NCI-H446 (cell line): ENCODE data around the gene KRTAP10-7.
"Not testable (repeated sequence)": the region's sequence is repeated elsewhere in the genome, so short reads cannot be mapped to it uniquely, and the experiment has no call there.

Experiments
- DNase-seq, 2 experiments: peaks; one replicate each; lab custom pipeline; 2025; lab: John Stamatoyannopoulos, UW

Gene KRTAP10-7

DNA sequence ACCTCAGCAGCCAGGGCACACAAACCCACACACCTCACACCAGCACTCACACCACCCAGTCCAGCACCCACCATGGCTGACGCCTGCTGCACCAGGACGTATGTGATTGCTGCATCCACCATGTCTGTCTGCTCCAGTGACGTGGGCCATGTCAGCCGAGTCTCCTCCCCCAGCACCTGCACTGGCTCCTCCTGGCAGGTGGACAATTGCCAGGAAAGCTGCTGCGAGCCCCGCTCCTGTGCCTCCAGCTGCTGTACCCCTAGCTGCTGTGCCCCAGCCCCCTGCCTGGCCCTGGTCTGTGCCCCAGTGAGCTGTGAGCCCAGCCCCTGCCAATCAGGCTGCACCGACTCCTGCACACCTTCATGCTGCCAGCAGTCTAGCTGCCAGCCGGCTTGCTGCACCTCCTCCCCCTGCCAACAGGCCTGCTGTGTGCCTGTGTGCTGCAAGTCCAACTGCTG is 11.7 kb downstream of the KRTAP10-7 start, which contains the start of gene KRTAP10-8:
TSS of gene KRTAP10-8 (plus strand) at position 51 of the 458 bp plus-strand sequence. CDS start at position 73, 22 bp downstream.
- DNase-seq = no peak

DNA sequence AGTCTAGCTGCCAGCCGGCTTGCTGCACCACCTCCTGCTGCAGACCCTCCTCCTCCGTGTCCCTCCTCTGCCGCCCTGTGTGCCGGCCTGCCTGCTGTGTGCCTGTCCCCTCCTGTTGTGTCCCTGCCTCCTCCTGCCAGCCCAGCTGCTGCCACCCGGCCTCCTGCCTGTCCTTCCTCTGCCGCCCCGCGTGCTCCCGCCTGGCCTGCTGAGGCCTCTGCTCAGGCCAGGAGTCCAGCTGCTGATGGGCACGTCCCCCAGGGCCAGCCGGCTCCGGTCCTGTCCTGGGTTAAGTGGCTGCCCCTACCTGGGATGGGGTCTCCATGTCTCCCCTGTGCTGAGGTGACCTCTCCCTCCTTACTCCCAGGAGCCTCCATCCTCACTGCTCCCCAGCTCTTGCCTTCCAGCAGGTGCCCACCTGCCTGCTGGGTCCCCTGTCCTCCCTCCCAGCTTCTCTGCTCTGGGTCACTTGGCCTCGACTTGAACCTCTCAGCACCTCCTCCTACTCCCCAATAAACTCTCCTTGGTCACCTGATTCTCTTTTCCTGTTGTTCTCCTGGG is 12.4 kb downstream of the KRTAP10-7 start:
- no peak for DNase-seq

DNA sequence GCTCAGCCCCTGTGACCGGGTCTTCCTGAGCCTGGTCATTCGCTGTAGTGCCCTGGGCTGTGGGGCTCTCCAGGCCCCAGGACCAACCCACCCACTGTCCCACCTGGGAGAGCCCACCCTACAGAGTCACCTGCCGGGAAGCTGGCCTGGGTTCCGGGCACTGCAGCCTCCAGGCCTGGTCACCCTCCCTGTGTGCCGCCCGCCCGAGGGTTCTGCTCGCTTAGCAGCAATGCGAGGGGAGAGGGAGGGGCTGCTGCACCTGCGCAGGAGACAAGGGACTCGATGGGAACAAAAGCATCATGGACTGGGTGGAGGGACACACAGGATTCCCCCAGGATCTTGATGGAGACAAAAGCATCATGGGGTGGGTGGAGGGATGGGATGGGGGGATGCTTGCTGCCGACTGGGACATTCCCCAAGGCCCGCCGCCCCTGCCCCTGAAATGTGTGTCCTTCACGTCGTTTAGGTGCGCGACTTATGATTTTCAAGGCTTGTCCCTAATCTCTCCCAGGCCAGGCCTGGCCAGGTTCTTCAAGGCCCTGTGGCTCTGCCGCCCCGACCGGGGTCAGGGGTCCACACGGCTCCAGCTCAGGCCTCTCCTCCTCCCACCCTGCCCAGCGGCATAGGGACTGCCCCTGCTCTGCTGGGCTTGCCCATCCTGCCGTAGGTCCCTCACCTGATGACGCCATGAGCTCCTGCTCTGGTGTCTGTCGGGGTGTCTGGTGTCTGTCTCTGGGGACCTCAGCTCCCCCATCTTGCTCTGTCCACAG is 13.2 kb downstream of the KRTAP10-7 start:
- no peak for DNase-seq

DNA sequence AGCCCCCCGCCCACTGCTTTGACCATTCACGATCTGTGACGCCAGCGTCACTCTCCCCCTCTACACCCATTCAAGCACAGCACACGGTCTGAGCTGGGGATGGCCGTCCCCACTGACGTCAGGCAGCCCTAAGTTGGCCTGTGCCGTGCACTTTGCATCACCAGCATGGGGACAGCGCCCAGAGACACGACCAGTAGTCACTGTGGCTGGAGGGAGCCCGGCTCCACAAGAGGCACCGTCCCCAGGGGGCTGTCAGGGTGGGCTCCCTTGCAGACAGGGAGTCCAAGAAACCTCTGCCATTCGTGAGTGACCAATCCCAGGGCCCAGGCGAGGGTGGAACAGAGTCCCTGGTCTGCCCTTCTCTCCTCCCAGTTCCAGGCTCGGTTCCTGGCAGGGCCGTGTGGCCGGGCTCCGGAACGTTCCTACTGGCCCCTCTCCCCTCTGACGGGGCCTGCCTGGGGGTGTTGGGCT is 13.8 kb downstream of the KRTAP10-7 start:
- no peak for DNase-seq

DNA sequence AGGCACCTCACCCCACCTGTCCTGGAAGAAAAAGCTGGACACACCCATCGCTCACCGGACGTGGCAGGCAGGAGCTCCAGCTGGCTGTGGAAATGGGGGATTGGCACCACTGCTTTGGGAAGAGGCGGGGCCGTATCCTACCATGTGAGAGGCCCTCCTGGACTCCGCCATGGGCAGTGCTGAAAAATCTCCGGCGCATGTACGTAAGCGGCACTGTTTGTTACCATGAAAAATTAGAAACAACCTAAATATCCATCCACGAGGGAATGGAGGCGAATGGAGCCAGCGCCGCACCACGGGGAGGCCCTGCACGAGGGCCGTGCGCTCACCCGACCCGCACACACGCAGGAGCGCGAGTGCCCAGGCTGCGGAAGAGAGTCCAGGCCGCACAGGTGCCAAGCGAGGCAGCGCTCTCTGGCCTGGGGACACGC is 14.6 kb downstream of the KRTAP10-7 start:
- no peak for DNase-seq

DNA sequence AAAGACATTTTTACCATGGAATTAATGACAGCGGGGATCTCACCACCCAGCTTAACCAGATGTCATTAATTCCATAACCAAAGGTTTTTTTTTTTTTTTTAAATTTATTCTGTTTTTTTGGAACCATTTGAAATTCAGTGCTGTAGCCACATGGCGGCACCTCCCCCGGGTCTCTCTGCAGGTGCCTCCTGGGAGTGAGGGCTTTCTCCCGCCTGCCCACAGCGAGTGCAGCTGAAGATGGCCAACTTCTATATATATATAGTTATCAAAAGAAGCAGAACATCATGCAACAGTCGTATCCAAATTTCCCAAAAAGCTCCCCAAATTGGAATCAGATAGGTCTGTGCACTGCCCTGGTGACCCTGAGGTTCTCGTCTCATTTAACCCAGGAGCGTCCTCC is 15.1 kb downstream of the KRTAP10-7 start:
- no peak for DNase-seq

DNA sequence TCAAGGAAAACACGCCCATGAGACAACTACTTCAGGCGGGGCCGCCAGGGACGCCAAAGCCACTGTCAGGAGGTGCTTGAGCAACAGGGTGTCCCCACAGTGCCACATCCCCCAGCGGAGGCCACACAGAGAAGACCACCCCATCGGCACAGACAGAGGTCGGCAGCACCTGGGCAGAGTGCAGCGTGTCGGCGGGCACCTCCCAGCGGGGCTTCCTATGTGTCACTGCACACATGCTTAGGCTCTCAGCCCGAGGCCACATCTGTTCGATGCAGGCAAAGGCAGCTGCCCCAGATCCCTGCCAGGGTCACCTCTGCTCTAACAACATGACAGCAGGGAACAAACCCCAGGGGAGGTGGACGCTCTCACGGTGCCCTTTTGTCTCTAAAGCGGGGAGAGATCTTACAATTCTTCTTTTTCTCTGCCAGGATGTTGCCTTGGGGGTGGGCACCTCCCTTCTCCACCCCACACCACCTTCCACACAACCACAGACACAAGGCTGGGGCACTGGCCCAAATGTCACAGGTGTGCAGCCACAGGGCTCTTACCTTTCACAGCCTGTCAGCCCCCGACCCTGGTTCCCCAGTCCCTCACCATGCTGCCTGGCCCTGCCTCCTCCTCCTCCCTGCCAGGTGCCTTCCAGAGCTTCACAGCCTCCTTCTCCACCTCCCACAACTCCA is 15.7 kb downstream of the KRTAP10-7 start:
- DNase-seq = no peak

DNA sequence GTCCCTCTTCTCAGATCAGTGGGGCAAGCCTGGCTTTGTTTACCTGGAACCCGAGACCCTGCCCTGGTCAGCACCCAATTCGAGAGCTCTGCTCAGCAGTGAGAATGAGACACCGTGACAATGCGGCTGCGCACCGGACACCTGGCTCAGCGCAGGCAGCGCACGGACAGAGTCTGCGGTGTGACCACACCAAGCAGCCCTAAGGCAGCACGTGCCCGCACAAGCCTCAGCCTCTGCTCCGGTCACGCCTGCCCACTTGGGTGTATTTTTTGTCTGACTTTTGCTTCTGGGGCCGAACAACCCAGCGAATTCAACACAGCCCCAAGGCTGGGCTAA is 16.2 kb downstream of the KRTAP10-7 start:
- no peak for DNase-seq

DNA sequence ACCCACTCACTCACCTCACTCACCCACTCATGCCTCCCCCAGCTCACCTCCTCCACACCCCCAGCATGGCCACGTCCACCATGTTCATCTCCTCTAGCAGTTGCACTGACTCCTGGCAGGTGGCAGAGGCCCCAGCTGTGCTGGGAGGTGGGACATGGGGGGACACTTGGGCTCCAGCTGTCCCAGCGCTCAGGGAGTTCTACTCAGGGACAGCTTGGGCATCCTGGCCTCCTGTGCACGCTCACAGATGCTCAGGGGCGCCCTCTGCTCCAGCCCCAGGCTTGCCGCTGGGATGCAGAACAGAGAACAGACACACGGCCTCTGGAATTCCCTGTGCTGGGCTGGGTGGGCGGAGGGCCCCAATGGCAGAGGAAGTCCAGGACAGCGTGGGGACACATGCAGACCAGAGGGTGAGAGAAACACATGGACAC is 16.7 kb downstream of the KRTAP10-7 start:
- DNase-seq = no peak

DNA sequence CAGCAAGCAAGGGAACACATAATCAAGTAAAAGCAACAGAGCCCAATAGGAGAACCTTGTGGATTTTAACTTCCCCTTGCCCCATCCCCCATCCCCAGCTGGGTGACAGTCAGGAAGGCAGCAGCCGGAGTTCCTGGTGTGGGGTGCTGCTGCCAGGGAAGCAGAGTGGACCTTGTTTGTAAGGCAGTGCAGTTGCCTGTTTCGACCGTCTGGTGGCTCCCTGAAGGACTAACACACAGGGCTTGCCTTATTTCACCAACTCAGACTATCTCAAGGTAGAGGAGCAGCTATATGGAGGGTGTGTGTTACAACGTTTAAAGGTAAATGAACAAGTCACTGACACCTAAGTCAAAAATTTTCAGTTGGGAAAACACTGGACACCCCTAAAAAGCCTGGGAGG is 18.1 kb downstream of the KRTAP10-7 start:
- DNase-seq = no peak

DNA sequence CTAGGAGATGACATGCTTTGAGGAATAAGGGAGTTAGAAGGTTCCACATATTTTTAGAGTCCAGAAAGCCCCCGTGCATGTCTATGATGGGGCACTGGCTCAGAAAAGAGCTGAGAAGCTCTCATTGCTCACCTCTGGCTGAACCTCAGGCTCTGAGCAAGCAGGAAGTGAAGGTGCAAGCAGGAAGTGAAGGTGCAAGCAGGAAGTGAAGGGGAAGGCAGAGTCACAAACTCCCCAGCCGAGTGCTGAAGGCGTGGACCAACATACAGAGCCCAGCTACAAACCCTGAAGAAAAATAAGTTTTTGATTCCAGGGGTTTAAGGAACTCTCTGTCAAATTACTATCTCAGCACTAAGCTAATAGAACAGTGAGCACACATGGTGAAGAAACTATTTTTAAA is 18.5 kb downstream of the KRTAP10-7 start:
- no peak for DNase-seq

DNA sequence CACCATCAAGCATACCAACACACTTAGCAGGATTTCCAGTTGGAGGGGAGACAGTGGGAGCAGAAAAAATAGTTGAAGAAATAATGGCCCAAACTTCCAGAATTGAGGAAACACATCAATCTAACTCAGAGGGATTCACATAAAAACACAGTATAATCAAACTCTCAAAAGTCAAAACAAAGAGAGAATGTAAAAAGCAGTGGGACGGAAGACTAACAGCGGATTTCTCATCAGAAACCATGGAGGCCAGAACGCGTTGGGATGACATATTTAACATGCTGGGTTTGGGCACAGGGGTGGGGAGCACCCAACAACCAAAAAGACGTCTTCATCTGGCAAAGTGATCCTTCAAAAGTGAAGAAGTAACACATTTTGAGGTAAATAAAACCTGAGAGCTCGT is 19.5 kb downstream of the KRTAP10-7 start:
- no peak for DNase-seq

DNA sequence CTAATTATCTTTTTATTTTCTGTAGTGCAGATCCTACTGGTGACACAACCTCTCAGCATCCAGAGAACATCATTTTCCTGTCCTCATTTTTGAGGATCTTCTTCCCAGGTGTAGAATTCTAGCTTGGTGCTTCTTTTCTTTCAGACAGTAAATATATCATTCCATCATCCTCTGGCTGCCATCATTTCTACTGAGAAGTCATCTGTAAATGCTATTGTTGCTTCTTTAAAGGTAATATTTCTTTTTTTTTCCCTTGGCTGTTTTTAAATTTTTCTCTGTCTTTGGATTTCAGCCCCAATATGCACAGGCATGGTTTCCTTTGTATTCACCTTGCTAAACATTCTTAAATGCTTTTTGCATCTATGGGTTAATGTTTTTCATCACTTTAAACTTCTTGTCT is 23.2 kb downstream of the KRTAP10-7 start:
- DNase-seq = no peak

DNA sequence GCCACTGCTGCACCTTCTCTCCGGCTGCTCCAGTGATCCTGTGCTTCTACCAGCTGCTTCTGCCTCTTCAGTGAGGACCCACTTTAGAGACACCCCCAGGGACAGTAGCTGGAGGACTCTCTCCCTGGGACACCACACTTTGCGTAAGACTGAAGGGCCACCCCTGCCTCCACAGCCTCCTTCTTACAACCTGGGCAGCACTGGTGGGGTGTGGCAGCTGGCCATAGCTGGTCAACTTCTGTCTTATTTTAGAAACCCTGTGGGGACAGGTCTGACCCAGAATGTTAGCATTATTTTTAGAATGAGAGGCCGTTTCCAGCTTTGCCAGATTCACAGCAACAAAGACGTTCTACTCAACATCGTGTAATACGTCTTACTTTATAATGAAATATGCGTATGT is 25.4 kb downstream of the KRTAP10-7 start:
- no peak for DNase-seq

DNA sequence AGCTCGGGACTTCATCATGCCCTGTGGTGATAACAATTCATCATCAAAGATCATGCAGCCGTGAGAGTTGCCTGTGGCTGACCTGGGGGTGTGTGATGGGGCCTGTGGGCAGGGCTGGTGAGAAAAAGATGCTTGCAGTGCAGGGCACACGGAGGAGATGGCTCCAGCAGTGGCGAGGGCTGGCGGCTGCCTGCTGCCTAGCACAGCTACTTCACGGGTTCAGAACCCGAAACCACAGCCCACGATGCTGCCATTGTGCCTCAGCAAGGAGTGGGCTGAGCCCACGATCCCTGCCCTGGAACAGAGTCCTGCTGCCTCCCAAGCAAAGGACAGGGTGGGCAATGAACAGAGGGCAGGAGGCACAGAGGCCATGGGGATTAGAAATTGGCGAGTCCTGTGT is 25.9 kb downstream of the KRTAP10-7 start:
- no peak for DNase-seq

DNA sequence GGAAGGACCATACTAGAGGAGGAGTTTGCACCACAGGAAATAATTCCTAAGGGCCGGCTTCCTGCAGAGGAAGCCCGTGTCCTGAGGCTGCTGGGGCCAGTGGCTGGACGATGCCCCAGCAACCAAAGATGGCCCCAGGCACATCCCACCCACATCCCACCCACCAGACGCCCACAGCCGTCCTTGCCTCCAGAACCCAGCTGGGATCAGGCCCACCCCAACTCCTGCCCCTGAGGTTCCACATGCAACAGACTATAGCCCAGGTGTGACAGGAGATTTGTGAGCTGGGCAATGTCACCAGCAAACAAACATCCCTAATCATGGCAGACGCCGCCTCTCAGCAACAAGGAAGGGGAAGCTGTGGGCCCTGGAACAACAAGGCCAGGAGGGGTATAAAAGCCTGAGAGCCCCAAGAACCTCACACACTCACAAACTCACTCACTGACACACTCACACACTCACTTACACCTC is 26.3 kb downstream of the KRTAP10-7 start, which contains the start of gene KRTAP10-9:
TSS of gene KRTAP10-9 (plus strand) at position 421 of the 471 bp plus-strand sequence. CDS start 79 bp downstream, outside the sequence.
- DNase-seq = no peak

DNA sequence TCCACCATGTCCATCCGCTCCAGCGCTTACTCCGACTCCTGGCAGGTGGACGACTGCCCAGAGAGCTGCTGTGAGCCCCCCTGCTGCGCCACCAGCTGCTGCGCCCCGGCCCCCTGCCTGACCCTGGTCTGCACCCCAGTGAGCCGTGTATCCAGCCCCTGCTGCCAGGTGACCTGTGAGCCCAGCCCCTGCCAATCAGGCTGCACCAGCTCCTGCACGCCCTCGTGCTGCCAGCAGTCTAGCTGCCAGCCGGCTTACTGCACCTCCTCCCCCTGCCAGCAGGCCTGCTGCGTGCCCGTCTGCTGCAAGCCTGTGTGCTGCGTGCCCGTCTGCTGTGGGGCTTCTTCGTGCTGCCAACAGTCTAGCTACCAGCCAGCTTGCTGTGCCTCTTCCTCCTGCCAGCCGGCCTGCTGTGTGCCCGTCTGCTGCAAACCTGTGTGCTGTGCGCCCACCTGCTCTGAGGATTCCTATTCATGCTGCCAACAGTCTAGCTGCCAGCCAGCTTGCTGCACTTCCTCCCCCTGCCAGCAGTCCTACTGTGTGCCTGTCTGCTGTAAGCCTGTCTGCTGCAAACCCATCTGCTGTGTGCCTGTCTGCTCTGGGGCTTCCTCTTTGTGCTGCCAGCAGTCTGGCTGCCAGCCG is 26.9 kb downstream of the KRTAP10-7 start:
- DNase-seq = not testable (repeated sequence)

DNA sequence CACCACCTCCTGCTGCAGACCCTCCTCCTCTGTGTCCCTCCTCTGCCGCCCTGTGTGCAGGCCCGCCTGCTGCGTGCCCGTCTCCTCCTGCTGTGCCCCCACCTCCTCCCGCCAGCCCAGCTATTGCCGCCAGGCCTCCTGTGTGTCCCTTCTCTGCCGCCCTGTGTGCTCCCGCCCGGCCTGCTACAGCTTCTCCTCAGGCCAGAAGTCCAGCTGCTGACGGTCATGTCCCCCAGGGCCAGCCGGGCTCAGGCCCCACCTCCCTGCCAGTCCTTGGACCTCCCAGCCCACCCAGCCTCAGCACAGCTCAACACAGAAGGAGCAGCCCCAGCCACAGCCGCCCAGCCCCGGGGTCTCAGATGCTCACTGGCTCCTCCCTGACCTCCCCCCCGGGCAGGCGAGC is 27.4 kb downstream of the KRTAP10-7 start:
- not testable (repeated sequence) for DNase-seq

DNA sequence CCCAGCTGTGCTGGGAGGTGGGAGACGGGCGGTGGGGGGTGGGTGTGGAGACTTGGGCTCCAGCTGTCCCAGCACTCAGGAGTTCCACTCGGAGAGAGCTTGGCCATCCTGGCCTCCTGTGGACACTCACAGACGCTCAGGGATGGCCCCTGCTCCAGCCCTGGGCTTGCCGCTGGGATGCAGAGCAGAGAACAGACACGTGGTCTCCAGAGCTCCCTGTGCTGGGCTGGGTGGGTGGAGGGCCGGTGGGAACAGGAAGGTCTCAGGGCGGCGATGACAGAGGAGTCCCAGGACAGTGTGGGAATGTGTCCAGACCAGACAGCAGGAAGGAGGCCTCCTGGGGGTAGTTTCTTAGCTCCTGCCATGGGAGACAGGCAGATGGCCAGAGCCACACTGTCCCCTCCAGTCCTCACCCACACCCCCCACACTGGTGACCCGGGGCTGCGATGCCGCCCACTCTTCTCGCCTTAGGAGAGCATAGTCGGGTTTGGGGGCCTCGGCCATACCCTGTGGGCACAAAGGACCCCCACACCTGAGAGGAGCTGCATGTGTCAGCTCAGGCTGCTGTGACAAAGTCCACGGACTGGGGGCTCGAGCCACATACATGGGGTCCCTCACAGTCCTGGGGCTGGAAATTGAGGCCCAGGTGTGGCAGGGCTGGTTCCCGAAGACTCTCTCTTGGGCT is 28.5 kb downstream of the KRTAP10-7 start:
- no peak for DNase-seq

DNA sequence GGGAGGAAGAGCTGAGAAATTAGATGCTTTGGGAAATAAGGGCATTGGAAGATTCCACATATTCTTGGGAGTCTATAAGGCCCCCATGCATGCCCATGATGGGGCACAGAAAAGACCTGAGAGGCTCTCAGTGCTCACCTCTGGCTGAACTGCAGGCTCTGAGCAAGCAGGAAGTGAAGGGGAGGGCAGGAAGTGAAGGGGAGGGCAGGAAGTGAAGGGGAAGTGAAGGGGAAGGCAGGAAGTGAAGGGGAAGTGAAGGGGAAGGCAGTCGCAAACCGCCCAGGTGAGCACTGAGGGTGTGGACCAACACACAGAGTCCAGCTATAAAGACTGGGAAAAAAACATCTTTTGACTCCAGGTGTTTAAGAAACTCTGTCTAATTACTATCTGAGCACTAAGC is 30.0 kb downstream of the KRTAP10-7 start:
- no peak for DNase-seq

DNA sequence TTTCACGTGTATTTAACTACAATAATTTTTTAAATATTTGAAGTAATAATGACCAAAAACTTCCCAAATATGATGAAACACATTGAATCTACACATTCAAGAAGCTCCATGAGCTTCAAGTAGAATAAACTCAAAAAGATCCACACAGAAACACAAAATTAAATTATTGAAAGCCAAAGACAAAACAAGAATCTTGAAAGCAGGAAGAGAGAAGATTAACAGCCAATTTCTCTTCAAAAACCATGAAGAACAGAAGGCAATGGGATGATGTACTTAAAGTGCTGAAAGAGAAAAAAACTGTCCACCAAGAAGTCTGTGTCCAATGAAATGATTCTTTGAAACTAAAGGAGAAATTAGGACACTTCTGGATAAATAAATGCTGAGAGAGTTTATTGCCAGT is 31.7 kb downstream of the KRTAP10-7 start:
- DNase-seq = no peak
